ENCODE data around the gene ERBB2.

The ERBB2 gene

DNA sequence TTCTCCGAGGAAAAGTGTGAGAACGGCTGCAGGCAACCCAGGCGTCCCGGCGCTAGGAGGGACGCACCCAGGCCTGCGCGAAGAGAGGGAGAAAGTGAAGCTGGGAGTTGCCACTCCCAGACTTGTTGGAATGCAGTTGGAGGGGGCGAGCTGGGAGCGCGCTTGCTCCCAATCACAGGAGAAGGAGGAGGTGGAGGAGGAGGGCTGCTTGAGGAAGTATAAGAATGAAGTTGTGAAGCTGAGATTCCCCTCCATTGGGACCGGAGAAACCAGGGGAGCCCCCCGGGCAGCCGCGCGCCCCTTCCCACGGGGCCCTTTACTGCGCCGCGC lies at the start of gene ERBB2:
ERBB2 (plus strand) TSS at position 247 of the 330 bp plus-strand sequence. CDS start 175 bp downstream, outside the sequence.
- no peak for DNase-seq

DNA sequence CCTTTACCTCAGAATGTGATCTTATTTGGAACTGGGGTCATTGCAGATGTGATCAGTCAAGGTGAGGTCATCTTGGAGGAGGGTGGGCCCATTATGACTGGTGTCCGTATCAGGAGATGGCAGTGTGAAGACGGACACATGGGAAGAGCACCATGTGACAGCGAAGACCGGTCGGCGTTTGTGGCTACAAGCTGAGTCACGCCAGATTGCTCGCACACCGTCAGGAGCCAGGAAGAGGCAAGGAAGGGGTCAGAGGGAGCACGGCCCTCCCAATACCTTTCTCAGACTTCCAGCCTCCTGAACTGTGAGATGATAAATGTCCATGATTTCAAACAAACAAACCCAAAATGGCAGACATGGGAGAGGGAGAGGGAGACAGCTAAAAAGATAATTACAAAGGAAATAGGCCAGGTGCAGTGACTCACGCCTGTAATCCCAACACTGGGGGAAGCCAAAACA lies 49.7 kb upstream of the ERBB2 start:
- no peak for DNase-seq

DNA sequence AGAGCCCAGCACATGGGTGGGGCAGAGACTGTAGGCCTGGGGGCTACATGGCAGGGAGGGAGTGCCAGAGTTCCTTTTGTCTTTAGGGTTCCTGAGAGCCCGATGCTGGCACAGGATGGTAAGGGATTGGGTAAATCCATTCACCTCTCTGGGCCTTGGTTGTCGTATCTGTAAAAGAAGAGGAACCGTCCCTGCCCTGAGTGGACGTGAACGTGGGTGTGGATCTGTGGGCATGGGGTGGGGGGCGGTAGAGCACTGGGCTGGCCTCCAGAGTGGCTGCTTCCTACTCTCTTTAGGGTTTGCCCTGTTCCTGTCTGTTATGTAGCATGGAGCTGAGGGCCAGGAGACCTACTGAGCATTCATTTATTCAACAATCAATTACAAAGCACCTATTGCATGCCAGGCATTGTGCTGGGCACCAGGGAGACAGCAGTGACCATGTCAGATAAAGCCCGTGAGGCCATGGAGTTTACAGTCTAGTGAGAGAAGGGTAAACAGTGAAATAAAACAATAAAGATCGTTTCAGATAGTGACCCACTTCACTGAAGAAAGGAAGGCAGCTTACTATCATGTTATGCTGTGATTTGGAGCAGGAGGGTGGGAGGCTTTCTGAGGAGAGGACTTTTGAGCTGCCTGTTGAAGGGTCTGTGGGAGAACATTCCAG lies 47.8 kb upstream of the ERBB2 start:
- DNase-seq: no peak

- no peak for DNase-seq
Observed at GRCh38 chr17:39652587-39653315, 47.1 kb upstream of the ERBB2 start.

DNA sequence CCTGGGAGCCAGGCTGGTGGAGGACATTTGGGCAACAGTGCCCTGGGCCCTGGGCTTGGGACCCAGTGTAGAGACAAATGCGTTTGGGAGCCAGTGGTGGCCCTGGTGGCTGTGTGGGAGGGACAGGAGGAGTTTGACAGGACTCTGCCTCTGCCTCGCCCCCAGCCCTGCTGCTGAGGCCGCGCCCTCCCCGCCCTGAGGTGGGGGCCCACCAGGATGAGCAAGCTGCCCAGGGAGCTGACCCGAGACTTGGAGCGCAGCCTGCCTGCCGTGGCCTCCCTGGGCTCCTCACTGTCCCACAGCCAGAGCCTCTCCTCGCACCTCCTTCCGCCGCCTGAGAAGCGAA lies 46.6 kb upstream of the ERBB2 start:
- no peak for DNase-seq

GRCh38 chr17:39653662-39654331 lies 46.1 kb upstream of the ERBB2 start:
- peak; percentile 39 to 49 for DNase-seq

GRCh38 chr17:39655105-39655504 lies 44.8 kb upstream of the ERBB2 start:
- no peak for DNase-seq

DNA sequence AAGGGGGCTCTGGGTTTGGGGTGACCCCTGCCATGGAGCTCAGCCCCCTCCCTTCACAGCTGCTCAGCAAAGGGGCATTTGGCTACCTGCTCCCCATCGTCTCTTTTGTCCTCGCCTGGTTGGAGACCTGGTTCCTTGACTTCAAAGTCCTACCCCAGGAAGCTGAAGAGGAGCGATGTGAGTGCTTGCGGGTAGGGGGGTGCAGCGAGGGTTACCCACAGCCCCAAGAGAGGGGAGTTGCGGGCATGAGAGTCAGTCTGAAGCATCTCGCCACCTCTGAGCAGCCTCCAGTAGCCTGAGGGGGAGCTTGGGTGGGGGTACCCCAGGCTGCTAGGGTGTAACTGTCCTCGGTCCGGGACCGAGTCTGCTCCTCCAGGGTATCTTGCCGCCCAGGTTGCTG lies 41.5 kb upstream of the ERBB2 start:
- no peak for DNase-seq

GRCh38 chr17:39658760-39659159 lies 41.1 kb upstream of the ERBB2 start:
- no peak for DNase-seq

GRCh38 chr17:39659279-39660010 lies 40.4 kb upstream of the ERBB2 start:
- no peak for DNase-seq

DNA sequence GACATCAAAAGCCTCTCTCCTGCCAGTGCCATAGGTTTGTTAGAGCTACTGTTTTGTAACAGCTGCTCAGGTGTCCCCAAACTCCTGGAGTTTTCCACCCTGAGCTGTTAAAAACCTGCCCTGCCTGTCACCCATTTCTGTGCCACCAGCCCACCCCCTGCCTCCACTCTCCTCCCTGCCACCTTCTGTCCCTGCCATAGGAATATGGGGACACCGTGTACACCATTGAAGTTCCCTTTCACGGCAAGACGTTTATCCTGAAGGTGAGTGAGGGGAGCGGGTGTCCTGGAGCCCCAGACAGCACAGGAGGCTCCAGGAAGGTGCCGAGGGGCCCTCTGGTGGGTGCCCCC lies 39.9 kb upstream of the ERBB2 start:
- DNase-seq: no peak

GRCh38 chr17:39660397-39661385 lies 39.2 kb upstream of the ERBB2 start:
- no peak for DNase-seq

- no peak for DNase-seq
Observed at GRCh38 chr17:39661744-39662541, 37.9 kb upstream of the ERBB2 start.

GRCh38 chr17:39662551-39663339 lies 37.1 kb upstream of the ERBB2 start:
- no peak for DNase-seq

GRCh38 chr17:39663340-39663687 lies 36.5 kb upstream of the ERBB2 start:
- no peak for DNase-seq

DNA sequence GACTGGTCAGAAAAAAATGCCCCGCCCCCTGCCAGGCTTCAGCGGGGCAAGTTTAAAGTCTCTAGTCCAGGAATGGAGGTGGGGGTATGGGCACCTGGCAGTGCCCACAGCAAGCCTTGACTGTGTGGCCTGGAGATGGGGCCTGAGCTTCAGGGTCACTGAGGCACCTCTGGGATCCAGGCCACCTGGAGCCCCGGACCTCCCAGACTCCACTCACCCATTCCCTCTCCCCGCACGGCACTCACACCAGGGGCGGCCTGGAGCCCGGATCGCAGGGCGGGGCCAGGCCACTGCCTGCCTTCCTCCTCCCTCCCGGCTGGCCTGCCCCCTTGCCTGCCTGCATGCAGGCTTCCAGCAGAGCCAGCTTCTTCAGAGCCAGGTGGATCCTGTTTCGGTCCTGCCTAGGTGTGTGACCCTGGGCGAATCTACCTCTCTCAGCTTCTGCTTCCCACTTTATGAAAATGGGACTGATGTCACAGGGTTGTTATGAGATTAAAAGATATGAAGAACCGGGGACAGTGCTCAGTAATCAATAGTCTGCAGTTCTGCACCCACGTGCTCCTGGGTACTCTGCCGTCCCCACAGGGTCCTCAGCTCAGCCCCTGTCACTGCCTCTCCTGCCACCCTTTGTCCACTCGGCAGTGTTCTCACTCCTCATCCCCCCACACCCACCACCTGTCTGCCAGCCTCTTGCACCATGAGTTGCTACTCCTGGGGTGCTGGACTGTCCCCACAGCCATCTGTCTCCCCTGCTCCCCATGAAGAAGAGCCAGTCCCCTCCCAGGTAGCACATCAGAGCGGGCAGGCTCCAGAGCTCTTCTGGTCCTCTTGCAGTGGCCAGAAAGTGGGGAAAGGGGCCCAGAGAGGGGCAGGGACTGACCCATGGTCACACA lies 35.9 kb upstream of the ERBB2 start:
- DNase-seq: no peak

DNA sequence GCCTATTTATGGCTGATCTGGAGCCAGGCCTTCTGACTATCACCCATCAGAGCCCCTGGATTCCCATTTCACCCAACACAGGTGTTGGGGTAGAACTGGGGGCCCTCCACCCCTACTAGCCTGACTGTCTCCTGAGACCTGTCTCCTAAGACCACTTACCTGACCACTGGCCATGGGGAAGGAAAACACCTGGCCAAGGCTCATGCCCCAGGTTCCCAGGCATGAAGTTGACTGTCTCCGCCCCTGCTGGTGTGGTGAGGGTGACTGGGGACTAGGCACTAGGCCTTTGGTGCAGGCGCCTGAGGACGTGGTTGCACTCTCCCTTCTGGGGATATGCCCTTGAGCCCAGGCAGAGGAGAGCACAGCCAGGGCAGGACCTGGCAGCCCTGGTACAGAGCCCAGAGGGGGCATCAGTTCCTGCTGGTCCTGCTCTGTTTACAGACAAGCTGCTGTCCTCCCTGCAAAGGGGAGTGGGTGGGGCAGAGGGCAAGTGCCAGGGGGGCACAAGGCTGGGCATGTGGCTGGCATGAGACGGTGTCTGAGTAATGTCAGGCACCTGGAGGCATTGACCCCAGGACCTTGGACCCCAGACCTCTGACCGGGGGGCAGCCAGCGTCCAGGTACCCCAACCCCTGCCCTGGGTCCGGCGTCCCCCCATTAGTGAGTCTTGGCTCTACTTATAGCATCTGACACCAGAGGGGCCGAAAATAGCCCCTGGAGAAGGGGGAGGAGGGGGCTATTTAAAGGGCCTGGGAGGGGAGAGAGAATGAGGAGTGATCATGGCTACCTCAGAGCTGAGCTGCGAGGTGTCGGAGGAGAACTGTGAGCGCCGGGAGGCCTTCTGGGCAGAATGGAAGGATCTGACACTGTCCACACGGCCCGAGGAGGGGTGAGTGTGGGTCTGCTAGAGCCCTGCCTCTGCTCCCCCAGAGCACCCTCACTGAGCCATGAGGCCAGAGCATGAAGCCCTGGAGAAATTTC lies 35.0 kb upstream of the ERBB2 start, which contains the start of gene TCAP:
TCAP (plus strand) TSS at position 769 of the 981 bp plus-strand sequence; CDS start at position 780, 11 bp downstream.
- DNase-seq: no peak

GRCh38 chr17:39665642-39666224 lies 34.1 kb upstream of the ERBB2 start:
- DNase-seq: no peak
